HS-27A (cell line): Measurements from ENCODE around the gene DNAAF5.

ENCODE experiments used
- DNase-seq: peaks from one replicate; pipeline ENCODE4 v3.0.0-alpha.2; 2012; ENCODE audit warnings: low read depth, missing footprints

The DNAAF5 gene

GRCh38 chr7:815284-816216, 89.1 kb downstream of the DNAAF5 start:
- no peak for DNase-seq

- DNase-seq = no peak
These were observed 89.8 kb downstream of the DNAAF5 start for GRCh38 chr7:816300-816750.

- no peak for DNase-seq
These were observed 90.5 kb downstream of the DNAAF5 start for GRCh38 chr7:816751-817671.

GRCh38 chr7:818031-818699, 91.7 kb downstream of the DNAAF5 start:
- no peak for DNase-seq

- no peak for DNase-seq
These were observed 93.8 kb downstream of the DNAAF5 start for GRCh38 chr7:820341-820740.

GRCh38 chr7:821688-822087, 95.2 kb downstream of the DNAAF5 start:
- no peak for DNase-seq

- no peak for DNase-seq
These were observed 96.3 kb downstream of the DNAAF5 start for GRCh38 chr7:822692-823276.

GRCh38 chr7:823649-824048, 97.2 kb downstream of the DNAAF5 start:
- DNase-seq = no peak

GRCh38 chr7:824081-824480, 97.6 kb downstream of the DNAAF5 start:
- no peak for DNase-seq

- no peak for DNase-seq
These were observed 98.2 kb downstream of the DNAAF5 start for GRCh38 chr7:824664-825063.

- DNase-seq = no peak
These were observed 98.9 kb downstream of the DNAAF5 start for GRCh38 chr7:825386-825785.

- no peak for DNase-seq
These were observed 99.9 kb downstream of the DNAAF5 start for GRCh38 chr7:826230-826917.

- no peak for DNase-seq
These were observed 102.5 kb downstream of the DNAAF5 start for GRCh38 chr7:828793-829561.

GRCh38 chr7:830069-830468, 103.6 kb downstream of the DNAAF5 start:
- no peak for DNase-seq

GRCh38 chr7:831596-832166, 105.2 kb downstream of the DNAAF5 start:
- DNase-seq = no peak

- DNase-seq = no peak
These were observed 105.9 kb downstream of the DNAAF5 start, which contains the start of gene SUN1 for GRCh38 chr7:832167-832967. Gene SUN1, plus strand, starts transcription at chr7:832476. Its CDS starts 49 bp downstream, at chr7:832525.

- no peak for DNase-seq
These were observed 106.5 kb downstream of the DNAAF5 start for GRCh38 chr7:832968-833424.

- no peak for DNase-seq
These were observed 107.2 kb downstream of the DNAAF5 start for GRCh38 chr7:833601-834258.
